Neural cell (in vitro differentiated cells): ENCODE measurements around the gene TMED6.

Experiments used
- EZH2 ChIP-seq: fragments of 200-600, 300-800 bp; shearing (Covaris generic), sonication (generic); IDR thresholded peaks from 2 replicates; pipeline ENCODE4 v1.6.1; 2014; ENCODE audit warnings: antibody characterized with exemption, low read length, borderline replicate concordance, mild to moderate bottlenecking; ENCODE audit not compliant: insufficient read depth, poor library complexity, severe bottlenecking
- MXI1 ChIP-seq: fragments of 450-650 bp; conservative IDR thresholded peaks from 2 replicates; pipeline ENCODE4 v1.6.1; 2014; ENCODE audit warnings: antibody characterized with exemption, mild to moderate bottlenecking; ENCODE audit not compliant: poor library complexity, severe bottlenecking
- RAD21 ChIP-seq: fragments of 450-650 bp; conservative IDR thresholded peaks from 2 replicates; pipeline ENCODE4 v1.6.1; 2014; ENCODE audit warnings: antibody characterized with exemption, mild to moderate bottlenecking, moderate library complexity
- TAF1 ChIP-seq: IDR thresholded peaks from 2 replicates; pipeline ENCODE4 v1.6.1; 2012; ENCODE audit warnings: low read depth
- TF ChIP-seq, protein P1 (sequence below): fragments of 450-650 bp; IDR thresholded peaks from 2 replicates; pipeline ENCODE4 v1.5.1; 2014; ENCODE audit warnings: antibody characterized with exemption, mild to moderate bottlenecking, moderate library complexity; ENCODE audit not compliant: poor library complexity, severe bottlenecking
- TF ChIP-seq, protein P2 (sequence below): IDR thresholded peaks from 2 replicates; pipeline ENCODE4 v1.6.1; 2012; ENCODE audit warnings: borderline replicate concordance

DNA sequence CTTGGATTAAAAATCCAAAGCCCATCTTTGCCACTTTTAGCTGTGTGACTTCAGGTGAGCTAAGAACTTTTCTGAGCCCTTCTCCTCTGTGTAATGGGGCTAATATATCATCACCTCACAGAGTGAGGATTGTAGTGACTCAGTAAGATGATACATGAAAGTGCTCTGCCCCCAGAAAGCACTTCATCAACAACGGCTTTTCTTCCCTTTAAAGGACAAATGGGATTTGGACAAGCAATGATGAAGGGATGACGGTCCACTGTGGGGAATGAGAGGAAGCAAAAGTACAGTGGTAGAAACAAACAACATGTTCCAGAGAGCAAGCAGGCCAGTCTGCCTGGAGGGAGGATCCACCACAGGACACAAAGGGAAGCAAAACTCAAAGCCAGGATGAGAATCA, 14.3 kb upstream of the TMED6 start:
- TF ChIP-seq, protein P1, sequence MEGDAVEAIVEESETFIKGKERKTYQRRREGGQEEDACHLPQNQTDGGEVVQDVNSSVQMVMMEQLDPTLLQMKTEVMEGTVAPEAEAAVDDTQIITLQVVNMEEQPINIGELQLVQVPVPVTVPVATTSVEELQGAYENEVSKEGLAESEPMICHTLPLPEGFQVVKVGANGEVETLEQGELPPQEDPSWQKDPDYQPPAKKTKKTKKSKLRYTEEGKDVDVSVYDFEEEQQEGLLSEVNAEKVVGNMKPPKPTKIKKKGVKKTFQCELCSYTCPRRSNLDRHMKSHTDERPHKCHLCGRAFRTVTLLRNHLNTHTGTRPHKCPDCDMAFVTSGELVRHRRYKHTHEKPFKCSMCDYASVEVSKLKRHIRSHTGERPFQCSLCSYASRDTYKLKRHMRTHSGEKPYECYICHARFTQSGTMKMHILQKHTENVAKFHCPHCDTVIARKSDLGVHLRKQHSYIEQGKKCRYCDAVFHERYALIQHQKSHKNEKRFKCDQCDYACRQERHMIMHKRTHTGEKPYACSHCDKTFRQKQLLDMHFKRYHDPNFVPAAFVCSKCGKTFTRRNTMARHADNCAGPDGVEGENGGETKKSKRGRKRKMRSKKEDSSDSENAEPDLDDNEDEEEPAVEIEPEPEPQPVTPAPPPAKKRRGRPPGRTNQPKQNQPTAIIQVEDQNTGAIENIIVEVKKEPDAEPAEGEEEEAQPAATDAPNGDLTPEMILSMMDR: no peak
- TF ChIP-seq MXI1 (no peak), TAF1 (no peak), RAD21 (no peak), EZH2 (no peak)
- TF ChIP-seq, protein P2, sequence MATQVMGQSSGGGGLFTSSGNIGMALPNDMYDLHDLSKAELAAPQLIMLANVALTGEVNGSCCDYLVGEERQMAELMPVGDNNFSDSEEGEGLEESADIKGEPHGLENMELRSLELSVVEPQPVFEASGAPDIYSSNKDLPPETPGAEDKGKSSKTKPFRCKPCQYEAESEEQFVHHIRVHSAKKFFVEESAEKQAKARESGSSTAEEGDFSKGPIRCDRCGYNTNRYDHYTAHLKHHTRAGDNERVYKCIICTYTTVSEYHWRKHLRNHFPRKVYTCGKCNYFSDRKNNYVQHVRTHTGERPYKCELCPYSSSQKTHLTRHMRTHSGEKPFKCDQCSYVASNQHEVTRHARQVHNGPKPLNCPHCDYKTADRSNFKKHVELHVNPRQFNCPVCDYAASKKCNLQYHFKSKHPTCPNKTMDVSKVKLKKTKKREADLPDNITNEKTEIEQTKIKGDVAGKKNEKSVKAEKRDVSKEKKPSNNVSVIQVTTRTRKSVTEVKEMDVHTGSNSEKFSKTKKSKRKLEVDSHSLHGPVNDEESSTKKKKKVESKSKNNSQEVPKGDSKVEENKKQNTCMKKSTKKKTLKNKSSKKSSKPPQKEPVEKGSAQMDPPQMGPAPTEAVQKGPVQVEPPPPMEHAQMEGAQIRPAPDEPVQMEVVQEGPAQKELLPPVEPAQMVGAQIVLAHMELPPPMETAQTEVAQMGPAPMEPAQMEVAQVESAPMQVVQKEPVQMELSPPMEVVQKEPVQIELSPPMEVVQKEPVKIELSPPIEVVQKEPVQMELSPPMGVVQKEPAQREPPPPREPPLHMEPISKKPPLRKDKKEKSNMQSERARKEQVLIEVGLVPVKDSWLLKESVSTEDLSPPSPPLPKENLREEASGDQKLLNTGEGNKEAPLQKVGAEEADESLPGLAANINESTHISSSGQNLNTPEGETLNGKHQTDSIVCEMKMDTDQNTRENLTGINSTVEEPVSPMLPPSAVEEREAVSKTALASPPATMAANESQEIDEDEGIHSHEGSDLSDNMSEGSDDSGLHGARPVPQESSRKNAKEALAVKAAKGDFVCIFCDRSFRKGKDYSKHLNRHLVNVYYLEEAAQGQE: no peak
